ENCODE data around the gene TMEM95. TPM values are rescaled to one million over a fixed set of nuclear protein-coding genes. Genes with fewer than 3 reads are reported as not detected.

TMEM95 gene
- total and polyA plus RNA-seq, 2 of the 8 experiments (the other 6 are each of a cell fraction or from before 2014, with no cell fraction given) = not detected

DNA sequence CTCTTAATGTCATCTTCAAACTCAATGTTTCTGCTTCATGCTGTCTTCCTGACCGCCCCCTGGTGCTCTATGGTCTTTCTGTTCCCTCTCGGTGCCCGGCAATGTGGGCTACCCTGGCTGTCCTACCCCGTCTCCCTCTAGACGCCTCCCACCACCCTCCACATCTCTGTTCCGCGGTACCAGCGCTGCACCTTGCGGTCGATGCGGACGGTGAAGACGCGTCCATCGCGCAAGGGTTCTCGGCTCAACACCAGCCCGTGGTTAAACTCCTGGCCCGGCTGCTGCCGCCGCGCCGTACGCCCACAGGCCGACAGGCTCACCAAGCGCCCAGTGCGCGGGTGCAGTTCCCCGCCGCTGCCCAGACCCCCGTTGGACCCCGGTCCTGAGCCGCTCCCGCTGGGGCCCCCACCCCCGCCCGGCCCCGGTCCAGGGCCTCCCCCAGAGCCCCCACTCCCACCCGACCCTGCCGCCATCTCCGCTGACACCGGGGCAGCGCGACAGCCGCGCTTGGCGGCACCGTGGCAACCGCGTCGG is 26.0 kb upstream of the TMEM95 start, which contains the start of gene NEURL4:
Gene NEURL4 (minus strand): TSS at position 496 of the 534 bp plus-strand sequence. CDS start 23 bp downstream, at position 473.
- Histone ChIP-seq H3K18ac (ENCODE audit: extremely low read depth, low read length) (peak within 1 kb of the TSS; percentile 57), H2AK5ac (ENCODE audit: low read depth, low read length) (no peak within 1 kb of the TSS), H3K4me1 (replicated peaks in 1 of 4; ENCODE audit: control insufficient read depth in 3 of 4, insufficient read depth in 4 of 4, low read length in 3 of 4) (peaks cover 0 to 19% (median 8%) of the 10 kb centered on the region in 4 experiments; a peak in 6 of 7 replicates), H3K27me3 (replicated peaks in 1 of 4; ENCODE audit: control insufficient read depth in 3 of 4, extremely low read depth in 1 of 4, insufficient read depth in 3 of 4, low read length in 3 of 4) (no peaks in the 10 kb centered on the region; a peak in 1 of 7 replicates), H3K9me3 (ENCODE audit: insufficient read depth in 2 of 2, low read depth in 1 of 2, low read length in 1 of 2) (no peaks in the 10 kb centered on the region), H3K79me1 (ENCODE audit: low read depth, low read length) (peaks cover 2% of the 10 kb centered on the region; the same call in 1 of the 2 replicates), H3K79me2 (ENCODE audit: control insufficient read depth in 1 of 2, insufficient read depth in 2 of 2, low read length in 2 of 2) (peaks cover 0 to 14% of the 10 kb centered on the region in 2 experiments; a peak in 2 of 4 replicates), H3K14ac (ENCODE audit: insufficient read length) (peak within 1 kb of the TSS; percentile 90), H2AFZ (ENCODE audit: low read length) (no peak within 1 kb of the TSS), H2BK5ac (ENCODE audit: low read depth, low read length) (peak within 1 kb of the TSS; percentile 66), H3K36me3 (ENCODE audit: control insufficient read depth in 2 of 4, insufficient read depth in 4 of 4, low read length in 3 of 4) (peaks cover 0 to 7% (median 5%) of the 10 kb centered on the region in 4 experiments; a peak in 4 of 8 replicates), H4K5ac (ENCODE audit: insufficient read length, low read depth, low read length) (peak within 1 kb of the TSS; percentile 88), H2BK20ac (ENCODE audit: low read length) (no peak within 1 kb of the TSS), H3K23ac (ENCODE audit: insufficient read length) (no peak within 1 kb of the TSS), H4K91ac (replicated peaks; ENCODE audit: insufficient read length, low read length) (peak within 1 kb of the TSS; percentile 81), H2BK12ac (ENCODE audit: low read depth, low read length) (peak within 1 kb of the TSS; percentile 29; the same call in 1 of the 2 replicates), H3K56ac (replicated peaks; ENCODE audit: insufficient read length, low read depth, low read length) (peak within 1 kb of the TSS; percentile 90), H3K4me2 (ENCODE audit: insufficient read depth in 1 of 2, low read depth in 2 of 2, low read length in 2 of 2) (peak within 1 kb of the TSS; percentile 96 to 98), H3K4ac (replicated peaks; ENCODE audit: insufficient read length, low read depth, low read length) (no peak within 1 kb of the TSS), H2BK15ac (ENCODE audit: low read length) (0 out of 2 replicates have a peak within 1 kb of the TSS, but pooled peaks have one; percentile 10), H4K8ac (ENCODE audit: extremely low read depth, insufficient read depth, low read length) (peak within 1 kb of the TSS; percentile 81; the same call in 1 of the 2 replicates), H3K27ac (ENCODE audit: low read depth, low read length) (peak within 1 kb of the TSS; percentile 84), H4K20me1 (replicated peaks in 1 of 2; ENCODE audit: control insufficient read depth in 1 of 2, insufficient read depth in 2 of 2, low read length in 2 of 2) (peaks cover 0 to 1% of the 10 kb centered on the region in 2 experiments), H3K4me3 (ENCODE audit: extremely low read depth in 1 of 4, insufficient read depth in 2 of 4, low read depth in 3 of 4, low read length in 4 of 4) (peak within 1 kb of the TSS; percentile 69 to 97 (median 82)), H2BK120ac (replicated peaks; ENCODE audit: low read depth, low read length) (no peak within 1 kb of the TSS), H3K23me2 (ENCODE audit: low read depth, low read length) (peaks cover 8% of the 10 kb centered on the region), H3K9ac (replicated peaks in 1 of 4; ENCODE audit: extremely low read depth in 1 of 4, low read depth in 3 of 4, low read length in 3 of 4) (peak within 1 kb of the TSS; percentile 66 to 88 (median 84))
- POLR2A ChIA-PET (ENCODE audit: partially characterized antibody) = interaction anchor here (0.5 to 13.4 kb wide), 24 partner anchors 8 to 255 kb away, joined by 3 to 223 read pairs (median 4); partner anchors contain the start of genes ACADVL, ACAP1, CHRNB1 and CLDN7
- 3% methylated on average over 30 of the region's 50 CpGs; no CpG with 5 or more reads in 1 of the 2 experiments for WGBS, 2 experiments (ENCODE audit: extremely low coverage in 1 of 2, insufficient coverage in 1 of 2, insufficient read length in 1 of 2, insufficient replicate concordance in 2 of 2, low coverage in 1 of 2, low lambda C conversion rate in 2 of 2, missing lambda C conversion rate in 1 of 2)
- FAIRE-seq = no peak
- TF ChIP-seq BACH1 (IDR thresholded peaks at IDR 0.05; ENCODE audit: low read length) (no peak), TAF1 (IDR thresholded peaks at IDR 0.05; ENCODE audit: low read depth, low read length) (peak; percentile 39; the same call in 1 of the 2 replicates), SIX5 (IDR thresholded peaks at IDR 0.05; ENCODE audit: low read depth, low read length) (0 out of 2 replicates have a peak, but pooled peaks have one; percentile 10), SIN3A (conservative IDR thresholded peaks at IDR 0.05 in 1 of 2, IDR thresholded peaks at IDR 0.05 in 1 of 2; ENCODE audit: low read depth in 1 of 2, low read length in 2 of 2) (peak; percentile 31 to 54; a peak in 1 of 4 replicates), YY1 (IDR thresholded peaks at IDR 0.05; ENCODE audit: low read depth, low read length) (peak; percentile 86), CEBPB (IDR thresholded peaks at IDR 0.05; ENCODE audit: low read depth, low read length) (no peak)
- TF ChIP-seq, protein P1, sequence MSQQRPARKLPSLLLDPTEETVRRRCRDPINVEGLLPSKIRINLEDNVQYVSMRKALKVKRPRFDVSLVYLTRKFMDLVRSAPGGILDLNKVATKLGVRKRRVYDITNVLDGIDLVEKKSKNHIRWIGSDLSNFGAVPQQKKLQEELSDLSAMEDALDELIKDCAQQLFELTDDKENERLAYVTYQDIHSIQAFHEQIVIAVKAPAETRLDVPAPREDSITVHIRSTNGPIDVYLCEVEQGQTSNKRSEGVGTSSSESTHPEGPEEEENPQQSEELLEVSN (IDR thresholded peaks at IDR 0.05) = no peak
- TF ChIP-seq, protein P2, sequence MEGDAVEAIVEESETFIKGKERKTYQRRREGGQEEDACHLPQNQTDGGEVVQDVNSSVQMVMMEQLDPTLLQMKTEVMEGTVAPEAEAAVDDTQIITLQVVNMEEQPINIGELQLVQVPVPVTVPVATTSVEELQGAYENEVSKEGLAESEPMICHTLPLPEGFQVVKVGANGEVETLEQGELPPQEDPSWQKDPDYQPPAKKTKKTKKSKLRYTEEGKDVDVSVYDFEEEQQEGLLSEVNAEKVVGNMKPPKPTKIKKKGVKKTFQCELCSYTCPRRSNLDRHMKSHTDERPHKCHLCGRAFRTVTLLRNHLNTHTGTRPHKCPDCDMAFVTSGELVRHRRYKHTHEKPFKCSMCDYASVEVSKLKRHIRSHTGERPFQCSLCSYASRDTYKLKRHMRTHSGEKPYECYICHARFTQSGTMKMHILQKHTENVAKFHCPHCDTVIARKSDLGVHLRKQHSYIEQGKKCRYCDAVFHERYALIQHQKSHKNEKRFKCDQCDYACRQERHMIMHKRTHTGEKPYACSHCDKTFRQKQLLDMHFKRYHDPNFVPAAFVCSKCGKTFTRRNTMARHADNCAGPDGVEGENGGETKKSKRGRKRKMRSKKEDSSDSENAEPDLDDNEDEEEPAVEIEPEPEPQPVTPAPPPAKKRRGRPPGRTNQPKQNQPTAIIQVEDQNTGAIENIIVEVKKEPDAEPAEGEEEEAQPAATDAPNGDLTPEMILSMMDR (IDR thresholded peaks at IDR 0.05; ENCODE audit: control extremely low read depth in 1 of 3, insufficient read depth in 1 of 3, low read depth in 1 of 3, low read length in 3 of 3) = peak in 1 of 3 experiments; percentile 3; a peak in 1 of 4 replicates
- CTCF ChIA-PET (ENCODE audit: partially characterized antibody) = interaction anchor here (0.7 to 9.3 kb wide), 8 partner anchors 15 to 359 kb away, joined by 3 to 167 read pairs (median 7); partner anchors contain the start of genes SENP3, TP53 and WRAP53
- no peak for DNase-seq (ENCODE audit: low read depth in 1 of 2, low spot score in 2 of 2)

Data from H1 (cell line).